ENCODE results near the gene TDP2. TPM values are rescaled to one million over a fixed set of nuclear protein-coding genes. Genes with fewer than 3 reads are reported as not detected.

TDP2 gene
- total and polyA plus RNA-seq, 9 of the 15 experiments (the other 6 are each of a cell fraction or from before 2014, with no cell fraction given): 27.7 to 60.1 (median 31.8) TPM

GRCh38 chr6:24667378-24667803, 692 bp upstream of the TDP2 start (continued):
- TF ChIP-seq ZNF584 (CRISPR knock-in tag; IDR thresholded peaks at IDR 0.05; ENCODE audit: low read depth) (no peak), NKRF (IDR thresholded peaks at IDR 0.05; ENCODE audit: borderline replicate concordance) (no peak), MLLT1 (IDR thresholded peaks at IDR 0.05) (no peak), ERF (CRISPR knock-in tag; IDR thresholded peaks at IDR 0.05) (no peak), MXI1 (IDR thresholded peaks at IDR 0.05; ENCODE audit: low read depth, low read length) (no peak), HDAC6 (IDR thresholded peaks at IDR 0.05; ENCODE audit: low read depth, low read length) (no peak), ZNF696 (CRISPR knock-in tag; conservative IDR thresholded peaks at IDR 0.05) (no peak), FOSL1 (tag; conservative IDR thresholded peaks at IDR 0.05) (peak; percentile 80), SMARCC2 (IDR thresholded peaks at IDR 0.05; ENCODE audit: low read depth) (0 out of 2 replicates have a peak, but pooled peaks have one; percentile 8), BCL6 (CRISPR knock-in tag; IDR thresholded peaks at IDR 0.05) (no peak), HIVEP1 (CRISPR knock-in tag; IDR thresholded peaks at IDR 0.05) (no peak), SIN3A (IDR thresholded peaks at IDR 0.05; ENCODE audit: borderline replicate concordance in 2 of 2, control insufficient read depth in 1 of 2, low read depth in 2 of 2, low read length in 2 of 2) (0 out of 4 replicates have a peak, but pooled peaks of 1 of the 2 experiments have one; percentile 14), RBM17 (IDR thresholded peaks at IDR 0.05; ENCODE audit: borderline replicate concordance, low read depth, low read length) (no peak), BRD4 (IDR thresholded peaks at IDR 0.05) (peak; percentile 33; the same call in 1 of the 2 replicates), FOXJ3 (CRISPR knock-in tag; IDR thresholded peaks at IDR 0.05) (no peak), NFE2L1 (tag; IDR thresholded peaks at IDR 0.05; ENCODE audit: borderline replicate concordance, low read depth) (no peak), ZBTB43 (CRISPR knock-in tag; IDR thresholded peaks at IDR 0.05) (0 out of 2 replicates have a peak, but pooled peaks have one; percentile 16), ZNF143 (CRISPR knock-in tag; IDR thresholded peaks at IDR 0.05) (no peak), ELF1 (tag; IDR thresholded peaks at IDR 0.05) (no peak), NCOA2 (IDR thresholded peaks at IDR 0.05; ENCODE audit: partially characterized antibody in 2 of 2) (no peak), ZNF280B (CRISPR knock-in tag; IDR thresholded peaks at IDR 0.05) (no peak)
